ENCODE data around the gene TRIM66.

DNA sequence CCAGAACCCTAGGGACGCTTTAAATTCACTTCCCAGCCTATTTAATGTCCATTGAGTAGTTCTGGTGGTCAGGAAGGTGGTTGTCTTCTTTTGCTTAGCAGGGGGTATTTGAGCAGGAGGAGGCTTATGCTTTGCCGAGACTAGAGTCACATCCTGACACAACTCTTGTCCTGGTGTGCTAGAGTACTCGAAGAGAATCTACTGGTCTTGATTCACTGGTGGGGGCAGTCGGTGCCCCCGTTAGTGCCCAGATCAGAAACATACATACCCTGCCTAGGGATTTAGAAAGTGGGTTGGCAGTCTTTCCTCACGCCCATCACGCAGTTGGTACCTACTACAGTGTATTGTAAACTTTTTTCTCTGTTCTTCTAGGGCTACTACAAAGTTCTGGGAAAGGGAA, 2.8 kb upstream of the TRIM66 start:
- TF ChIP-seq, protein P1, sequence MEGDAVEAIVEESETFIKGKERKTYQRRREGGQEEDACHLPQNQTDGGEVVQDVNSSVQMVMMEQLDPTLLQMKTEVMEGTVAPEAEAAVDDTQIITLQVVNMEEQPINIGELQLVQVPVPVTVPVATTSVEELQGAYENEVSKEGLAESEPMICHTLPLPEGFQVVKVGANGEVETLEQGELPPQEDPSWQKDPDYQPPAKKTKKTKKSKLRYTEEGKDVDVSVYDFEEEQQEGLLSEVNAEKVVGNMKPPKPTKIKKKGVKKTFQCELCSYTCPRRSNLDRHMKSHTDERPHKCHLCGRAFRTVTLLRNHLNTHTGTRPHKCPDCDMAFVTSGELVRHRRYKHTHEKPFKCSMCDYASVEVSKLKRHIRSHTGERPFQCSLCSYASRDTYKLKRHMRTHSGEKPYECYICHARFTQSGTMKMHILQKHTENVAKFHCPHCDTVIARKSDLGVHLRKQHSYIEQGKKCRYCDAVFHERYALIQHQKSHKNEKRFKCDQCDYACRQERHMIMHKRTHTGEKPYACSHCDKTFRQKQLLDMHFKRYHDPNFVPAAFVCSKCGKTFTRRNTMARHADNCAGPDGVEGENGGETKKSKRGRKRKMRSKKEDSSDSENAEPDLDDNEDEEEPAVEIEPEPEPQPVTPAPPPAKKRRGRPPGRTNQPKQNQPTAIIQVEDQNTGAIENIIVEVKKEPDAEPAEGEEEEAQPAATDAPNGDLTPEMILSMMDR (IDR thresholded peaks at IDR 0.05; ENCODE audit: control extremely low read depth in 1 of 3, insufficient read depth in 1 of 3, low read depth in 1 of 3, low read length in 3 of 3): no peak
- TF ChIP-seq EGR1 (IDR thresholded peaks at IDR 0.05; ENCODE audit: borderline replicate concordance, low read depth, low read length) (no peak), EZH2 (IDR thresholded peaks at IDR 0.05; ENCODE audit: low read depth, low read length, severe bottlenecking) (no peak), YY1 (IDR thresholded peaks at IDR 0.05; ENCODE audit: low read depth, low read length) (no peak), KDM1A (IDR thresholded peaks at IDR 0.05; ENCODE audit: borderline replicate concordance, low read length) (no peak), CREB1 (IDR thresholded peaks at IDR 0.05) (no peak), CBX8 (IDR thresholded peaks at IDR 0.05; ENCODE audit: borderline replicate concordance, low read depth, low read length) (no peak), HDAC2 (IDR thresholded peaks at IDR 0.05; ENCODE audit: borderline replicate concordance in 1 of 2, low read depth in 2 of 2, low read length in 2 of 2) (no peak), HDAC6 (IDR thresholded peaks at IDR 0.05; ENCODE audit: low read depth, low read length) (no peak), POLR2AphosphoS5 (IDR thresholded peaks at IDR 0.05; ENCODE audit: low read depth, low read length) (no peak; the same call in 1 of the 2 replicates), TCF12 (IDR thresholded peaks at IDR 0.05; ENCODE audit: low read depth, low read length) (no peak), SAP30 (IDR thresholded peaks at IDR 0.05; ENCODE audit: insufficient read depth, insufficient replicate concordance, low read length) (no peak)
- TF ChIP-seq, protein P2, sequence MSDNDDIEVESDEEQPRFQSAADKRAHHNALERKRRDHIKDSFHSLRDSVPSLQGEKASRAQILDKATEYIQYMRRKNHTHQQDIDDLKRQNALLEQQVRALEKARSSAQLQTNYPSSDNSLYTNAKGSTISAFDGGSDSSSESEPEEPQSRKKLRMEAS (IDR thresholded peaks at IDR 0.05): no peak
- TF ChIP-seq, protein P3, sequence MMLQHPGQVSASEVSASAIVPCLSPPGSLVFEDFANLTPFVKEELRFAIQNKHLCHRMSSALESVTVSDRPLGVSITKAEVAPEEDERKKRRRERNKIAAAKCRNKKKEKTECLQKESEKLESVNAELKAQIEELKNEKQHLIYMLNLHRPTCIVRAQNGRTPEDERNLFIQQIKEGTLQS (IDR thresholded peaks at IDR 0.05; ENCODE audit: insufficient read depth, low read depth, low read length): no peak
